DND-41 (cell line): ENCODE results near the gene MMP20.

Experiments
- ATAC-seq: fragments of 200-7000 bp; cut with Tn5 transposase; 3 replicates; pipeline ENCODE4 v1.9.1; 2021; ENCODE audit warnings: low read depth; ENCODE audit not compliant: insufficient read depth
- DNase-seq: peaks from one replicate; pipeline ENCODE4 v3.0.0-alpha.2; 2020
- H2AFZ ChIP-seq: 2 replicates; pipeline ENCODE4 v1.6.0; 2012; ENCODE audit warnings: low read depth, low read length
- H3K27ac ChIP-seq: 2 replicates; pipeline ENCODE4 v1.5.1; 2012; ENCODE audit warnings: low read length, inconsistent platforms
- H3K27me3 ChIP-seq: fragments of 200-600 bp; sonication (generic); 2 replicates; pipeline ENCODE4 v1.6.0; 2012; ENCODE audit warnings: low read length, mild to moderate bottlenecking, inconsistent platforms; ENCODE audit not compliant: insufficient read depth, poor library complexity
- H3K36me3 ChIP-seq: 2 replicates; pipeline ENCODE4 v1.5.1; 2012; ENCODE audit warnings: low read length, inconsistent platforms; ENCODE audit not compliant: insufficient read depth
- H3K4me1 ChIP-seq: 2 replicates; pipeline ENCODE4 v1.5.1; 2012; ENCODE audit warnings: mild to moderate bottlenecking, low read length; ENCODE audit not compliant: insufficient read depth
- H3K4me2 ChIP-seq: 2 replicates; pipeline ENCODE4 v1.6.0; 2012; ENCODE audit warnings: mild to moderate bottlenecking, moderate library complexity, low read length, inconsistent platforms; ENCODE audit not compliant: insufficient read depth
- H3K4me3 ChIP-seq, 2 experiments: fragments of 200-600 bp in 1 of 2; shearing (Covaris generic) in 1 of 2; 2 replicates each; pipeline ENCODE4 v1.5.1; 2012 to 2016; ENCODE audit warnings: inconsistent platforms in 2 of 2, low read length in 2 of 2, mild to moderate bottlenecking in 2 of 2, low read depth in 1 of 2, moderate library complexity in 1 of 2
- H3K79me2 ChIP-seq: 2 replicates; pipeline ENCODE4 v1.6.0; 2012; ENCODE audit warnings: low read length, inconsistent platforms; ENCODE audit not compliant: insufficient read depth
- H3K9ac ChIP-seq: 2 replicates; pipeline ENCODE4 v1.6.0; 2012; ENCODE audit warnings: low read depth, mild to moderate bottlenecking, inconsistent platforms, low read length, moderate library complexity
- H3K9me3 ChIP-seq: 2 replicates; pipeline ENCODE4 v1.5.1; 2012; ENCODE audit warnings: low read length, moderate library complexity, mild to moderate bottlenecking, inconsistent platforms; ENCODE audit not compliant: insufficient read depth, severe bottlenecking
- H4K20me1 ChIP-seq: 2 replicates; pipeline ENCODE4 v1.6.0; 2012; ENCODE audit warnings: low read length; ENCODE audit not compliant: insufficient read depth
- CTCF ChIP-seq: IDR thresholded peaks from 2 replicates; pipeline ENCODE4 v1.5.1; 2012; ENCODE audit warnings: borderline replicate concordance, low read length, moderate library complexity, mild to moderate bottlenecking; ENCODE audit not compliant: poor library complexity, severe bottlenecking; ENCODE audit errors: extremely low read depth
- EZH2 ChIP-seq: IDR thresholded peaks from 3 replicates; pipeline ENCODE4 v1.6.1; 2012; ENCODE audit warnings: borderline replicate concordance, low read depth, mild to moderate bottlenecking, moderate library complexity, low read length, inconsistent platforms; ENCODE audit not compliant: severe bottlenecking

MMP20 gene

GRCh38 chr11:102552020-102552419 lies 73.1 kb downstream of the MMP20 start:
- H3K4me3 ChIP-seq: no peak overlapping the region
- H3K4me2 ChIP-seq: no peak overlapping the region

GRCh38 chr11:102551169-102551781 lies 73.9 kb downstream of the MMP20 start:
- H4K20me1 ChIP-seq: no peaks in the 10 kb centered on the region

More at GRCh38 chr11:102552020-102552419, 73.1 kb downstream of the MMP20 start:
- H3K9me3 ChIP-seq: no peaks in the 10 kb centered on the region
- no peak for DNase-seq
- H3K79me2 ChIP-seq: no peaks in the 10 kb centered on the region
- no peaks in the 10 kb centered on the region for H3K36me3 ChIP-seq
- no peak overlapping the region for H3K9ac ChIP-seq
- H3K4me1 ChIP-seq: no peaks in the 10 kb centered on the region
- TF ChIP-seq CTCF (no peak), EZH2 (no peak)
- no peak overlapping the region for H2AFZ ChIP-seq
- ATAC-seq: no peak
- H4K20me1 ChIP-seq: no peaks in the 10 kb centered on the region
- no peaks in the 10 kb centered on the region for H3K27me3 ChIP-seq
- H3K27ac ChIP-seq: no peak overlapping the region

GRCh38 chr11:102546923-102547471 lies 78.1 kb downstream of the MMP20 start:
- Histone ChIP-seq H3K27me3 (no peaks in the 10 kb centered on the region), H3K9me3 (no peaks in the 10 kb centered on the region), H3K36me3 (no peaks in the 10 kb centered on the region), H3K4me3 (no peak overlapping the region), H3K27ac (no peak overlapping the region), H3K9ac (no peak overlapping the region), H3K4me2 (no peak overlapping the region), H3K4me1 (no peaks in the 10 kb centered on the region), H2AFZ (no peak overlapping the region), H3K79me2 (no peaks in the 10 kb centered on the region), H4K20me1 (no peaks in the 10 kb centered on the region)
- DNase-seq (no peak), ATAC-seq (no peak)
- TF ChIP-seq CTCF (no peak), EZH2 (no peak)

More at GRCh38 chr11:102551169-102551781, 73.9 kb downstream of the MMP20 start:
- Histone ChIP-seq H3K9ac (no peak overlapping the region), H3K36me3 (no peaks in the 10 kb centered on the region), H3K9me3 (no peaks in the 10 kb centered on the region), H3K4me2 (no peak overlapping the region), H3K79me2 (no peaks in the 10 kb centered on the region), H3K27me3 (no peaks in the 10 kb centered on the region), H3K27ac (no peak overlapping the region), H3K4me3 (no peak overlapping the region), H3K4me1 (no peaks in the 10 kb centered on the region), H2AFZ (no peak overlapping the region)
- no peak for ATAC-seq
- TF ChIP-seq EZH2 (no peak), CTCF (no peak)
- no peak for DNase-seq
